Osteoblast (primary cell): ENCODE measurements around the gene PXDN. TPM values are rescaled to one million over a fixed set of nuclear protein-coding genes. Genes with fewer than 3 reads are reported as not detected.
"Not testable (repeated sequence)": the region's sequence is repeated elsewhere in the genome, so short reads cannot be mapped to it uniquely, and the experiment has no call there.

Experiments
- DNase-seq: peaks from one replicate; pipeline ENCODE4 v3.0.0; 2011; ENCODE audit warnings: low spot score, mixed read lengths; ENCODE audit not compliant: insufficient read length; ENCODE audit errors: missing footprints
- H2AFZ ChIP-seq: 2 replicates; pipeline ENCODE4 v1.6.0; 2011; ENCODE audit warnings: mild to moderate bottlenecking, low read length
- H3K27ac ChIP-seq: 2 replicates; pipeline ENCODE4 v1.5.1; 2011; ENCODE audit warnings: mild to moderate bottlenecking, low read depth, low read length, moderate library complexity
- H3K27me3 ChIP-seq: 2 replicates; pipeline ENCODE4 v1.6.0; 2012; ENCODE audit warnings: mild to moderate bottlenecking, control low read depth, inconsistent platforms, low read length, moderate library complexity; ENCODE audit not compliant: insufficient read depth
- H3K36me3 ChIP-seq: 2 replicates; pipeline ENCODE4 v1.5.1; 2011; ENCODE audit warnings: mild to moderate bottlenecking, low read length, control low read depth, moderate library complexity; ENCODE audit not compliant: insufficient read depth
- H3K4me1 ChIP-seq: 2 replicates; pipeline ENCODE4 v1.5.1; 2011; ENCODE audit warnings: mild to moderate bottlenecking, low read length, control low read depth, moderate library complexity; ENCODE audit not compliant: insufficient read depth
- H3K4me2 ChIP-seq: 2 replicates; pipeline ENCODE4 v1.6.0; 2011; ENCODE audit warnings: mild to moderate bottlenecking, low read length; ENCODE audit not compliant: insufficient read depth
- H3K4me3 ChIP-seq: fragments of 200-600 bp; sonication (generic); 3 replicates; pipeline ENCODE4 v1.5.1; 2012; ENCODE audit warnings: mild to moderate bottlenecking, low read length, inconsistent platforms; ENCODE audit not compliant: insufficient read depth
- H3K79me2 ChIP-seq: 2 replicates; pipeline ENCODE4 v1.6.0; 2012; ENCODE audit warnings: mild to moderate bottlenecking, low read length, control low read depth, inconsistent platforms; ENCODE audit not compliant: insufficient read depth
- H3K9me3 ChIP-seq: 2 replicates; pipeline ENCODE4 v1.5.1; 2011; ENCODE audit warnings: low read depth, low read length, control low read depth
- H4K20me1 ChIP-seq: 2 replicates; pipeline ENCODE4 v1.6.0; 2012; ENCODE audit warnings: mild to moderate bottlenecking, low read length, control low read depth; ENCODE audit not compliant: insufficient read depth
- CTCF ChIP-seq: IDR thresholded peaks from 2 replicates; pipeline ENCODE4 v1.5.1; 2011; ENCODE audit warnings: mild to moderate bottlenecking, low read depth, low read length, moderate library complexity; ENCODE audit errors: extremely low read depth
- total RNA-seq: library from RNA; depleted of rRNA; stranded (reverse); fragments of >200 nt; gene quantifications from 2 replicates; pipeline ENCODE4 v1.2.3, GENCODE V29; 2012

Gene PXDN
- total RNA-seq, 1 donor = 307 TPM

DNA sequence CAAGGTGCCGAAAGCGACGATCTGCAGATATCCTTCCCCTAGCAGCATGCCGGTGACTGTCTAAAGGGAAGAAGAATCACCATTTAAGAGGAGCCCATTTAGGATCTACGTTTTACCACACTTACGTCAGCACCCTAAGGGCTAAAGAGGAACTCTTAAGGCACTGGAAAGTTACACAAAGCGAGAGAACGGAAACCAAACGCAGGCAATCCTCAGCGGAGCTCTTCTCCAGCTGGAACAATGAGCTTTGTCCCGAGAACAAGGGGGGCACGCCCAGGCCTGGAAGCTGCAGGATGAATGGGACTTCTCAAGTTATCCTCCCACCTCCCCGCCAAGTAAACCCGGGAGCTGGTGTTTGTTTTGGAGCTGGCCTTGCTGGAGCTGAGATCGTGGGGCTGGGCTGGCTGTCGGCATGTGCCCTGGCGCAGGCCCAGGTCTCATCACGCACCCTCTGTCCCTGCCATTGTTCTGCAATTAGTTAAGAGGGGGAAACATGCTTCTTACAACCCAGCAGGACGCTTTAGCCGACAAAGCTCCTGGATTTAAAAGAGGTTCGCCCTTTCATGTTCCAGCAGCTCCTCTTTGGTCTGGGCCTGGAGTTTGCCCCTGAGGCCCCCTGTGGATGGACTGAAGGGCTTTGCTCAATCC, 36.4 kb downstream of the PXDN start:
- H3K27me3 ChIP-seq = no peaks in the 10 kb centered on the region
- H3K79me2 ChIP-seq = peaks cover 58% of the 10 kb centered on the region
- H4K20me1 ChIP-seq = peaks cover 59% of the 10 kb centered on the region
- peaks cover 13% of the 10 kb centered on the region for H3K4me1 ChIP-seq
- DNase-seq = peak; percentile 95
- peak overlapping the region; percentile 42 for H3K27ac ChIP-seq
- no peak for TF ChIP-seq CTCF
- H2AFZ ChIP-seq = no peak overlapping the region
- peak overlapping the region; percentile 66 for H3K4me2 ChIP-seq
- no peaks in the 10 kb centered on the region for H3K9me3 ChIP-seq
- H3K36me3 ChIP-seq = no peaks in the 10 kb centered on the region
- peak overlapping the region; percentile 26 for H3K4me3 ChIP-seq

- not testable (repeated sequence) for H3K4me3 ChIP-seq, H3K27me3 ChIP-seq, H2AFZ ChIP-seq, H3K36me3 ChIP-seq, H3K27ac ChIP-seq, H3K4me2 ChIP-seq, H3K9me3 ChIP-seq
- H3K4me1 ChIP-seq = peaks cover 13% of the 10 kb centered on the region
- H4K20me1 ChIP-seq = peaks cover 58% of the 10 kb centered on the region
- DNase-seq = peak; percentile 30
- peaks cover 53% of the 10 kb centered on the region for H3K79me2 ChIP-seq
Observed at GRCh38 chr2:1706089-1706841, 38.0 kb downstream of the PXDN start.

DNA sequence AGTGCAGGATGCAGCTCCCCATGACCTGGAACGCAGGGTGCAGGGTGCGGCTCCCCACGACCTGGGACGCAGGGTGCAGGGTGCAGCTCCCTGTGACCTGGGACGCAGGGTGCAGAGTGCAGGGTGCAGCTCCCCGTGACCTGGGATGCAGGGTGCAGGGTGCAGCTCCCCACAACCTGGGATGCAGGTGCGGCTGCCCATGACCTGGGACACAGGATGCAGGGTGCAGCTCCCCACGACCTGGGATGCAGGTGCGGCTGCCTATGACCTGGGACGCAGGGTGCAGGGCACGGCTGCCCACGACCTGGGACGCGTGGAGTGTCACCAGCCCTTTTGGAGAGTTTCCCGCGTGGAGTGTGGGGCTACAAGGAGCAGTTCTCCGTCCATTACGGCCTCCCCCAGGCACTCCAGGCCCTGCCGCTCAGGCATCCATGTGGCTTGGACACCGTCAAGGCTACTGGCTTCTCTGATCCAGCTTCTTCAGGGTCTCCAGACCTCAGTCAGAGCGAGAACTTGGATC, 38.7 kb downstream of the PXDN start:
- no peak overlapping the region for H3K27ac ChIP-seq
- no peak overlapping the region for H3K4me2 ChIP-seq
- no peak overlapping the region for H2AFZ ChIP-seq
- H3K4me1 ChIP-seq = peaks cover 13% of the 10 kb centered on the region
- no peak for DNase-seq
- H3K27me3 ChIP-seq = no peaks in the 10 kb centered on the region
- no peak for TF ChIP-seq CTCF
- H3K4me3 ChIP-seq = no peak overlapping the region
- H3K79me2 ChIP-seq = peaks cover 60% of the 10 kb centered on the region
- no peaks in the 10 kb centered on the region for H3K36me3 ChIP-seq
- peaks cover 63% of the 10 kb centered on the region for H4K20me1 ChIP-seq
- no peaks in the 10 kb centered on the region for H3K9me3 ChIP-seq

DNA sequence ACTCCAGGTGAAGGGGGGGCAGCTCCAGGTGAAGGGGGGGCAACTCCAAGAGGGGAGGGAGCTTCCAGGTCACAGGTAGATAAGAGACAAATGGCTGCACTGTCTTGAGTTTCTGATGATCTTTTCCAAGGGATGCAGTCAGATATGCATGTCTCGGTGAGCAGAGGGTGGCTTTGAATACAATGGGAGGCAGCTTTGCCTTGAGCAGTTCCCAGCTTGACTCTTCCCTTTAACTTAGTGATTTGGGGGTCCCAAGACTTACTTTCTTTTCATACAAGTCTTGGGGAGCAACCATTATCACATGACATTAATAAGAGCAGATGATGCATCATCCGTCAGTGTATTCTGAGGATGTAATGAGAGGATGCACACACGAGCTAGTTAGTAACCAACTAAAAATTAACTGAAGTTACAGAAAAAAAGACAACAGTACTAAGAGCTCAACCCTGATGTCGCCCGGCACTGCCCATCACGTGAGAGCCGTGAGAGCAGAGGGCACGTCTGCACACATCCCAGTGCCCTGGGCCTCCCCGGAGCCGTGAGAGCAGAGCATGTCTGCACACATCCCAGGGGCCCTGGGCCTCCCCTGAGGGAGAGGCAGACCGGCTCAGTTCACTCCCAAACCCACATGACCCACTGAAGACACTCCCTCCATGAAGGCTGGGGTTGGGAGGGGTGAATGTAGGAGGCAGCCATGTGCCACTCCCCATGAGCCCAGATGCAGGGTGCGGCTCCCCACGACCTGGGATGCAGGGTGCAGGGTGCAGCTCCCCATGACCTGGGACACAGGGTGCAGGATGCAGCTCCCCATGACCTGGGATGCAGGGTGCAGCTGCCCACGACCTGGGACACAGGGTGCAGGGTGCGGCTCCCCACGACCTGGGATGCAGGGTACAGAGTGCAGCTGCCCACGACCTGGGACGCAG, 39.4 kb downstream of the PXDN start:
- no peaks in the 10 kb centered on the region for H3K36me3 ChIP-seq
- peaks cover 57% of the 10 kb centered on the region for H4K20me1 ChIP-seq
- no peaks in the 10 kb centered on the region for H3K9me3 ChIP-seq
- no peak for TF ChIP-seq CTCF
- H3K27me3 ChIP-seq = no peaks in the 10 kb centered on the region
- H2AFZ ChIP-seq = no peak overlapping the region
- no peak overlapping the region for H3K4me3 ChIP-seq
- H3K79me2 ChIP-seq = peaks cover 54% of the 10 kb centered on the region
- no peak overlapping the region for H3K27ac ChIP-seq
- DNase-seq = peak; percentile 79
- H3K4me1 ChIP-seq = peaks cover 13% of the 10 kb centered on the region
- H3K4me2 ChIP-seq = no peak overlapping the region
